ENCODE results near the gene MLEC. TPM values are rescaled to one million over a fixed set of nuclear protein-coding genes. Genes with fewer than 3 reads are reported as not detected.

MLEC gene
- total RNA-seq, 3 donors from 2014 or later (not counting 1 experiment from before 2014, with no cell fraction given) = 47.4 to 52.8 (median 49.6) TPM

GRCh38 chr12:120680165-120680738 is 6.7 kb upstream of the MLEC start:
- Histone ChIP-seq H3K36me3 (ENCODE audit: control insufficient read depth, insufficient read depth, low read length) (no peaks in the 10 kb centered on the region), H3K4me1 (ENCODE audit: control insufficient read depth, insufficient read depth, low read length) (peaks cover 26% of the 10 kb centered on the region), H3K4me3 (ENCODE audit: low read length) (no peak overlapping the region), H3K27me3 (ENCODE audit: control insufficient read depth, insufficient read depth, low read length) (no peaks in the 10 kb centered on the region), H3K27ac (ENCODE audit: low read length) (no peak overlapping the region), H3K9me3 (ENCODE audit: control insufficient read depth, insufficient read depth, low read length) (no peaks in the 10 kb centered on the region)
- TF ChIP-seq CTCF (IDR thresholded peaks at IDR 0.05) = no peak
- Mint-ChIP-seq H3K4me3 (no peak overlapping the region), H3K27me3 (ENCODE audit: low read depth in 2 of 2) (no peaks in the 10 kb centered on the region), H3K4me1 (no peaks in the 10 kb centered on the region), H3K36me3 (no peaks in the 10 kb centered on the region), H3K9me3 (no peaks in the 10 kb centered on the region), H3K27ac (no peak overlapping the region)
- no peak for ATAC-seq
- intact Hi-C loops (cut with micrococcal nuclease) = no loop called here
- no peak for DNase-seq
- WGBS (ENCODE audit: insufficient coverage) = 31% methylated on average over 4 of the region's 5 CpGs

GRCh38 chr12:120684523-120684932 is 2.4 kb upstream of the MLEC start:
- no peak overlapping the region for H3K4me3 ChIP-seq (ENCODE audit: low read length)
- peak overlapping the region; percentile 60 for H3K27ac ChIP-seq (ENCODE audit: low read length)
- no peaks in the 10 kb centered on the region for H3K9me3 ChIP-seq (ENCODE audit: control insufficient read depth, insufficient read depth, low read length)
- H3K36me3 ChIP-seq (ENCODE audit: control insufficient read depth, insufficient read depth, low read length) = no peaks in the 10 kb centered on the region
- no peak for TF ChIP-seq CTCF (IDR thresholded peaks at IDR 0.05)
- H3K9me3 Mint-ChIP-seq = no peaks in the 10 kb centered on the region
- peak overlapping the region in 1 of 2 donors; percentile 90 for H3K27ac Mint-ChIP-seq
- no peaks in the 10 kb centered on the region for H3K36me3 Mint-ChIP-seq
- peak overlapping the region; percentile 57 for H3K4me3 Mint-ChIP-seq
- peaks cover 19 to 26% of the 10 kb centered on the region in 2 donors for H3K4me1 Mint-ChIP-seq
- H3K27me3 Mint-ChIP-seq (ENCODE audit: low read depth in 2 of 2) = no peaks in the 10 kb centered on the region
- ATAC-seq (no peak), DNase-seq (peak in 1 of 2 donors; percentile 16)
- WGBS (ENCODE audit: insufficient coverage) = 67% methylated on average over 8 of the region's 8 CpGs
- intact Hi-C loops (cut with micrococcal nuclease) = no loop called here
- no peaks in the 10 kb centered on the region for H3K27me3 ChIP-seq (ENCODE audit: control insufficient read depth, insufficient read depth, low read length)
- H3K4me1 ChIP-seq (ENCODE audit: control insufficient read depth, insufficient read depth, low read length) = peaks cover 41% of the 10 kb centered on the region

GRCh38 chr12:120685522-120685921 is 1.4 kb upstream of the MLEC start:
- no peaks in the 10 kb centered on the region for H3K9me3 ChIP-seq (ENCODE audit: control insufficient read depth, insufficient read depth, low read length)
- no peak for ATAC-seq
- Mint-ChIP-seq H3K27ac (peak overlapping the region; percentile 90), H3K9me3 (no peaks in the 10 kb centered on the region), H3K27me3 (ENCODE audit: low read depth in 2 of 2) (no peaks in the 10 kb centered on the region), H3K4me3 (peak overlapping the region; percentile 93), H3K36me3 (no peaks in the 10 kb centered on the region), H3K4me1 (peaks cover 23 to 34% of the 10 kb centered on the region in 2 donors)
- H3K27ac ChIP-seq (ENCODE audit: low read length) = peak overlapping the region; percentile 29
- no peak overlapping the region for H3K4me3 ChIP-seq (ENCODE audit: low read length)
- no peaks in the 10 kb centered on the region for H3K27me3 ChIP-seq (ENCODE audit: control insufficient read depth, insufficient read depth, low read length)
- H3K36me3 ChIP-seq (ENCODE audit: control insufficient read depth, insufficient read depth, low read length) = no peaks in the 10 kb centered on the region
- TF ChIP-seq CTCF (IDR thresholded peaks at IDR 0.05) = no peak
- 38% methylated on average over 1 of the region's 3 CpGs for WGBS (ENCODE audit: insufficient coverage)
- DNase-seq = no peak
- intact Hi-C loops (cut with micrococcal nuclease) = loop anchor here (5.0 kb wide), 1 partner anchor 1542 kb away; the partner anchor contains the start of gene DIABLO
- H3K4me1 ChIP-seq (ENCODE audit: control insufficient read depth, insufficient read depth, low read length) = peaks cover 38% of the 10 kb centered on the region

All from natural killer cell (primary cell).